Fibroblast of villous mesenchyme (primary cell): Measurements from ENCODE around the gene FRK. TPM values are rescaled to one million over a fixed set of nuclear protein-coding genes. Genes with fewer than 3 reads are reported as not detected.

Experiments
- DNase-seq: peaks from one replicate; pipeline ENCODE4 v3.0.0-alpha.2; 2010; ENCODE audit warnings: low read depth
- H3K4me3 ChIP-seq: 2 replicates; pipeline ENCODE4 v1.5.1; 2011; ENCODE audit warnings: low read depth, mild to moderate bottlenecking, low read length
- CTCF ChIP-seq: IDR thresholded peaks from 2 replicates; pipeline ENCODE4 v1.5.1; 2012; ENCODE audit warnings: low read depth, mild to moderate bottlenecking, low read length; ENCODE audit not compliant: insufficient read depth
- total RNA-seq: library from RNA; depleted of rRNA; stranded (reverse); fragments of >200 nt; gene quantifications from 2 replicates; pipeline ENCODE4 v1.2.3, GENCODE V29; 2012

Gene FRK
- total RNA-seq, 1 donor, result 0.43 TPM

DNA sequence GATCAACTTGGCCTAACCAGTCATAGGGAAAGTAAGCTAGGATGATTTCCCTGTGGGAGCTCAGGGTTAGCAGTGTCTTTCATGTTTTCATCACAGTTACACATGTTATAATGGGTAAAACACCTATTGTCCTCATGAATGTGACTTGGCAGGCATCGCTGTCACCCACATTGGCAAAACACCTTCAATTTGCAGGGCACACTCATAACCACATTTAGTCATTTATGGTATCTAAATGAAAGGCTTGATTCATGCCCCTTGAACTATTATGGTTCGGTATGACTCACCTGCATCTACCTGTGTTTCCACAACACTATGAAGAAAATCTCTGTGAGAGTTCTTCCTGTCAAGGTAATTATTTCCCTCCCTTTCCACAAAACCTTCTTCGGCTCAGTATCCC, 49.2 kb downstream of the FRK start:
- TF ChIP-seq CTCF, result no peak
- no peak overlapping the region for H3K4me3 ChIP-seq
- no peak for DNase-seq

DNA sequence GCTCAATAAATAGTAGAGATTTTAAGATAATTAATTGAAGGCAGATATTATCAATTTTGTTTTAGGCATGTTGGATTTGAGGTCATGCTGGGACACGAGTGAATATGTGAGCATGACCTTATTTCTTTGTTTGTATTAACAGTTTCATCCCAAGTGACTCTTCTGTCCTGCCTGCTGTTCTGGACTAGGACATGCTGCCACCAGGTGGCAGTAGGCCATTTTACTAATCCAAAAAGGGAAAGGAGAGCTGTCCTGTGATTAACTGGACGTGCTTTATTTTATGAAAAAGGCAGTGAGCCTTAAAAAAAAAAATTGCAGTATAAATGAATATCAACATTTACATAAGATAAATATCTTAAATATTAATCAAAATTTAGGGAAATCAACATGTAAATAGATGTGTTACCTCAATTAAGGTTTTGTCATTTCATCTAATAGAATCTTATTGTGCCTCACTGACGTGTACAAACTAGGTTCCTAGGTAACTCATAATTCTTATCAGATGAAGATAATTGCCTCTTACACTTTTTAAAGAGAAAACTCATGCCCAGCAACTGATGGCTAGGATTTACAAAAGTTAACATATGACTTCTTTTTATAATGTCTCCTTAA, 49.8 kb downstream of the FRK start:
- TF ChIP-seq CTCF, result peak; percentile 90
- H3K4me3 ChIP-seq, result no peak overlapping the region
- peak; percentile 79 for DNase-seq

DNA sequence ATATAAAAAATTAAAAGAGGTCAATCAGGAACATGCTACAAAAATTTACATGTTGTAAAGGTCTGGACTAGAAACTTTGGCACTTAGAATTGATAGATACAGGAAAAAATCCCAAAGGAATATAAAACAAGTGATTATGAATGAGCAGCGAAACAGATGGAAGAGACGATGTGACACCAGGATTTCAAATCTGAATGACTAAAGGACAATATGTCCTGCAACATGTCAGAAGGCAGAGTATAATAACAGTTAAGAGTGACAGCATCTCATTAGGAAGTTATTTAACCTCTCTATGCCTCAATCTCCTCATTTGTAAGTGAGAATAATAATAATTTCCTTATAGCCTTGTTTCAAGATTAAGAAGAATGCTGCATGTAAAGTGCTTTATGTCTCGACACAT, 50.3 kb downstream of the FRK start:
- TF ChIP-seq CTCF, result no peak
- no peak overlapping the region for H3K4me3 ChIP-seq
- DNase-seq, result no peak

- peak; percentile 59 for DNase-seq
- no peak for TF ChIP-seq CTCF
- no peak overlapping the region for H3K4me3 ChIP-seq
These were observed 52.0 kb downstream of the FRK start for GRCh38 chr6:116008470-116009243.

DNA sequence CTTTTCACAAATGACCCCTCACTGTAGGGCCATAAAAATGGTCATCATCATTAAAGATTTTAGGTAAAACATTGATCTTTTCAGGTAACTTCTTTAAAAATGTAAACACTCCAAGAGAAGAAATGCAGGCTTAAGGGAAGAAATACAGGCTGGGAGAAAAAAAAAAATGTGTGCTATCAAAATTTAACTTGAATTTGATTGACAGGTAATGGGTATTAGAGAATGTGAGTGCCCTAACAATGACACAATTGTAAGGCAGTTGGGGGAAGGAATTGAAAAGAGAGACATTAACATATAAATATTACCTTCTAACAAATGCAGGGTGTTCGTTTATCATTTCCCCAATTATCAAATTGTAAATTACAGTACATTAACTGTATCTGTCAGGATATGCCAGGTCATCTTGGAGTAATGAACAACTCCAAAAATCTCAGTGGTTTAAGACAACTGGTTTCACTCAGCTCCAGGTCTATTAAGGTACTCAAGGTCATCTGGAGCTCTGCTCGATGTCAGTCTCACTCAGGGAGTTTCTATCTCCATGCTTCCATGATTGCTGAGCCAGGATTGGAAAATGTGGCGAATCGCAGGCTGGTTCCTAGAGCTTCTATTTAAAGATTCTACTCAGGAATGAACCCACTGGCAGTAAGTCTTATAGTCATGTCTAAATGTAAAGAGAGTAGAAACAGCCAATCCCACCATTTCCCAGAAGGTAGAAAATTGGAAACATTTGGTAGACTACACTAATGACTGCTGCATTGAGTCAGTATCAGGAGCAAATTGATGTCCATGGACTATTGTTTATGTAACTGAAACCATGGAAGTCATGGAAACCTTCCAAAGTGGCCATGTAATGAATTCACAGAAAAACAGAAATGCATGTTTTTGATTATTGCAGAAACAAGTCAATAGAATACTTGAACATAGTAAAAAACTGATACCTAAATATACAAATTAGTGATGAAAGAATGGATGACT, 55.6 kb downstream of the FRK start:
- no peak for DNase-seq
- no peak overlapping the region for H3K4me3 ChIP-seq
- TF ChIP-seq CTCF, result no peak

DNA sequence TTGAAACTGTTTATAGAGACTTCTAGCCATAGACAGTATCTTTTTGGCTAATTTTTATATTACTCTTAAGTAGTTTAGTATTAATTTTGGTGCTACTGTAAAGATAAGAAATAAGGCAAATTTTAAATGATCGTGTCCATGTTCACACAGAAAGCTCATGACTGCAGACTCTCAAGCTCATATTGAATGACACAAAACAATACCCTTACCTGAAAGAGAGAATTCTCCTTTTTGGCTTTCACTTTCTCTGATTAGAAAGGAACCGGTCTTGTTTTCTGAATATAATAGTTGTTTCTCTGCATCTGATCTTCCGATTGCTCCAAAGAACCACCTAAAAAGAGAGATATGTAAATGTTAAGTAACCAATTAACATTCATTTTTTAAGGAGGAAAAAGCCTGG, 57.0 kb downstream of the FRK start:
- no peak overlapping the region for H3K4me3 ChIP-seq
- DNase-seq, result no peak
- TF ChIP-seq CTCF, result no peak
